Measurements from ENCODE around the gene TRIM14. TPM values are rescaled to one million over a fixed set of nuclear protein-coding genes. Genes with fewer than 3 reads are reported as not detected.

The TRIM14 gene
- total RNA-seq, 2 experiments from 2014 or later = 23.5 to 23.6 TPM

DNA sequence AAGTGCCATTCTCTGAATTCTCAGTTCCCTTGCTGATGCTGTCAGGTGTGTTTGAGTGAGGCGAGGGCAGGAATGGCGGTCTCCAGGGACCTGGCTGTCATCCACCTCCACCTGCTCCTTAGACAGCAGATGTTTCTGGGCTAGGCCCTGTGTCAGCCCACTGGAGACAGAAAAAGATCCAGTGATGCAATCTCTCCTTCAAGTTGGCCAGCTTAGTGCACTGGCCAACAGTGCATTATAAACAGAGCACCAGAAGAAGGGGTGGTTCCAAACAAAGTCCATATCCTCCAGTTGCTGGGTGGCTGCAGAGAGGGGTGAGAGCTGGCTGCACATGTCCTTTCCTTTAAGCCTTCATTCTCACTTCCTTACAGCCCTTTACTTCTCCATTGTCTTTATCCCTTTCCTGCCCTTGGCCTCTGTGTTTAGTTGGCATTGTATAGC, 35.9 kb downstream of the TRIM14 start:
- H3K27ac Mint-ChIP-seq = peak overlapping the region; percentile 69
- no peaks in the 10 kb centered on the region for H3K9me3 Mint-ChIP-seq
- H3K4me3 Mint-ChIP-seq = no peak overlapping the region
- intact Hi-C loops (cut with DNase I, micrococcal nuclease) = no loop called here
- H3K36me3 ChIP-seq (ENCODE audit: insufficient read depth, low read length) = peaks cover 81% of the 10 kb centered on the region
- TF ChIP-seq, protein P1, sequence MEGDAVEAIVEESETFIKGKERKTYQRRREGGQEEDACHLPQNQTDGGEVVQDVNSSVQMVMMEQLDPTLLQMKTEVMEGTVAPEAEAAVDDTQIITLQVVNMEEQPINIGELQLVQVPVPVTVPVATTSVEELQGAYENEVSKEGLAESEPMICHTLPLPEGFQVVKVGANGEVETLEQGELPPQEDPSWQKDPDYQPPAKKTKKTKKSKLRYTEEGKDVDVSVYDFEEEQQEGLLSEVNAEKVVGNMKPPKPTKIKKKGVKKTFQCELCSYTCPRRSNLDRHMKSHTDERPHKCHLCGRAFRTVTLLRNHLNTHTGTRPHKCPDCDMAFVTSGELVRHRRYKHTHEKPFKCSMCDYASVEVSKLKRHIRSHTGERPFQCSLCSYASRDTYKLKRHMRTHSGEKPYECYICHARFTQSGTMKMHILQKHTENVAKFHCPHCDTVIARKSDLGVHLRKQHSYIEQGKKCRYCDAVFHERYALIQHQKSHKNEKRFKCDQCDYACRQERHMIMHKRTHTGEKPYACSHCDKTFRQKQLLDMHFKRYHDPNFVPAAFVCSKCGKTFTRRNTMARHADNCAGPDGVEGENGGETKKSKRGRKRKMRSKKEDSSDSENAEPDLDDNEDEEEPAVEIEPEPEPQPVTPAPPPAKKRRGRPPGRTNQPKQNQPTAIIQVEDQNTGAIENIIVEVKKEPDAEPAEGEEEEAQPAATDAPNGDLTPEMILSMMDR (IDR thresholded peaks at IDR 0.05) = no peak
- H3K4me1 Mint-ChIP-seq (ENCODE audit: low read depth) = peaks cover 53% of the 10 kb centered on the region
- peaks cover 14% of the 10 kb centered on the region for H3K4me1 ChIP-seq (ENCODE audit: insufficient read depth, low read length)
- H3K27me3 ChIP-seq (ENCODE audit: control insufficient read depth in 1 of 2, insufficient read depth in 2 of 2, low read length in 2 of 2) = no peaks in the 10 kb centered on the region
- DNase-seq (no peak), ATAC-seq (ENCODE audit: poor library complexity) (no peak)
- no peaks in the 10 kb centered on the region for H3K9me3 ChIP-seq (ENCODE audit: control insufficient read depth in 1 of 2, insufficient read depth in 1 of 2, low read length in 2 of 2)
- H3K27me3 Mint-ChIP-seq = no peaks in the 10 kb centered on the region
- H3K4me3 ChIP-seq (ENCODE audit: low read length) = no peak overlapping the region
- POLR2A ChIA-PET = no interaction called here
- CTCF ChIA-PET = no interaction called here
- H3K27ac ChIP-seq (ENCODE audit: low read depth in 1 of 2, low read length in 2 of 2) = no peak overlapping the region
- peaks cover 90% of the 10 kb centered on the region for H3K36me3 Mint-ChIP-seq (ENCODE audit: low read depth)

DNA sequence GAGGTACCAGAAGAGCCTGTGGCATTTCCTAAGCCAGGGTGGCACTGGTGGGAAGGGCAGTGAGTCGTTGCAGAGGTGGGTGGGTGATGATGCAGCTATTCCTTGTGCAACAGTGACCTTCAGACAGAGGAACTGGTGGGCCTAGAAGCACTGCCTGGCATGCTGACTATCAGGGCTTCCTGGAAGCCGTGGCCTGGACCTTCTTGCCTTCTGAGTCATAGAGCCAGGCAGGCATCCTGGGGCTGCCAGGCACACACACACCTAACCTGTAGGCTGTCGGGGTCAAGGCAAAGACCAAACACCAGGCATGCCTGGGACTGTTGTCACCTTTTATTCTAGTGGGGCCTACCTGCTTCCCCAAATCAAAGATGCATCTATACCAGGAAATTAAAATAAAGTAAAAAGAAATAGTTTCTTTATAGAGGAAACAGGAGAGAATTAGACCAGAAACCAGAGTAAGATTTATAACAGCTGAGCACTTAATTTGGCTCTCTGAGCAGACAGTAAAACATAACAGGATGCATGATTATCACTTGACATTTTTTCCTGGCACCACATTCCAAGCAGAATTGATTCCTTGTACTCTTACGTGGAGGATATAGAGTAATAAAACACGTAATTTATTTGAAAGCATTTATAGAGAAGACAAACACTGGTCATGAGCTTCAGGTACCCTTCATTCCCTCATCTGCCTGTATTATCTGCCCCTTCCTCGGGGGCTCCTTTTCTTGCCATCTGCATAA, 37.4 kb downstream of the TRIM14 start:
- peak in 3 of 14 experiments; percentile 15 to 52 (median 44) for DNase-seq
- peak overlapping the region; percentile 69 for H3K27ac Mint-ChIP-seq
- ChIA-PET CTCF (no interaction called here), POLR2A (interaction anchor here (1.6 kb wide), 1 partner anchor 24 kb away, joined by 4 read pairs; no protein-coding TSS in a partner anchor)
- H3K4me1 Mint-ChIP-seq (ENCODE audit: low read depth) = peaks cover 61% of the 10 kb centered on the region
- H3K36me3 Mint-ChIP-seq (ENCODE audit: low read depth) = peaks cover 91% of the 10 kb centered on the region
- no peaks in the 10 kb centered on the region for H3K9me3 Mint-ChIP-seq
- H3K4me1 ChIP-seq (ENCODE audit: insufficient read depth, low read length) = peaks cover 16% of the 10 kb centered on the region
- H3K27ac ChIP-seq (ENCODE audit: low read depth in 1 of 2, low read length in 2 of 2) = peak overlapping the region in 1 of 2 donors; percentile 9
- H3K36me3 ChIP-seq (ENCODE audit: insufficient read depth, low read length) = peaks cover 81% of the 10 kb centered on the region
- H3K9me3 ChIP-seq (ENCODE audit: control insufficient read depth in 1 of 2, insufficient read depth in 1 of 2, low read length in 2 of 2) = no peaks in the 10 kb centered on the region
- intact Hi-C loops (cut with DNase I, micrococcal nuclease) = no loop called here
- no peaks in the 10 kb centered on the region for H3K27me3 ChIP-seq (ENCODE audit: control insufficient read depth in 1 of 2, insufficient read depth in 2 of 2, low read length in 2 of 2)
- ATAC-seq (ENCODE audit: poor library complexity) = no peak
- H3K27me3 Mint-ChIP-seq = no peaks in the 10 kb centered on the region
- H3K4me3 ChIP-seq (ENCODE audit: low read length) = no peak overlapping the region
- TF ChIP-seq, protein P1 (IDR thresholded peaks at IDR 0.05) = no peak
- H3K4me3 Mint-ChIP-seq = no peak overlapping the region

DNA sequence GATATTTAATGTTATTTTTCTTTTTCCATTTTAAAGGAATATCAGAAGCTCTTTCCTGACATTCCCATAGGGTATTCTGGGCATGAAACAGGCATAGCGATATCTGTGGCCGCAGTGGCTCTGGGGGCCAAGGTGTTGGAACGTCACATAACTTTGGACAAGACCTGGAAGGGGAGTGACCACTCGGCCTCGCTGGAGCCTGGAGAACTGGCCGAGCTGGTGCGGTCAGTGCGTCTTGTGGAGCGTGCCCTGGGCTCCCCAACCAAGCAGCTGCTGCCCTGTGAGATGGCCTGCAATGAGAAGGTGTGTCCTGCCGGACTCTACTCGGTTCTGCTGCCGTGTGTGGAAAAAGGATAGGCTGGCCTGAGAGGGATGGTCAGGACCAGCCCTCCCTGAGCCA, 38.2 kb downstream of the TRIM14 start:
- ChIA-PET POLR2A (interaction anchor here (0.6 to 1.6 kb wide), 2 partner anchors 12 to 24 kb away, joined by 3 to 4 read pairs; no protein-coding TSS in a partner anchor), CTCF (no interaction called here)
- H3K27ac Mint-ChIP-seq = peak overlapping the region; percentile 69
- no peak overlapping the region for H3K4me3 Mint-ChIP-seq
- DNase-seq (peak in 1 of 14 experiments; percentile 29), ATAC-seq (ENCODE audit: poor library complexity) (no peak)
- peaks cover 72% of the 10 kb centered on the region for H3K36me3 ChIP-seq (ENCODE audit: insufficient read depth, low read length)
- peaks cover 25% of the 10 kb centered on the region for H3K4me1 ChIP-seq (ENCODE audit: insufficient read depth, low read length)
- H3K9me3 Mint-ChIP-seq = no peaks in the 10 kb centered on the region
- intact Hi-C loops (cut with DNase I, micrococcal nuclease) = no loop called here
- H3K4me1 Mint-ChIP-seq (ENCODE audit: low read depth) = peaks cover 62% of the 10 kb centered on the region
- no peaks in the 10 kb centered on the region for H3K27me3 Mint-ChIP-seq
- H3K4me3 ChIP-seq (ENCODE audit: low read length) = no peak overlapping the region
- H3K9me3 ChIP-seq (ENCODE audit: control insufficient read depth in 1 of 2, insufficient read depth in 1 of 2, low read length in 2 of 2) = no peaks in the 10 kb centered on the region
- no peak overlapping the region for H3K27ac ChIP-seq (ENCODE audit: low read depth in 1 of 2, low read length in 2 of 2)
- H3K36me3 Mint-ChIP-seq (ENCODE audit: low read depth) = peaks cover 86% of the 10 kb centered on the region
- H3K27me3 ChIP-seq (ENCODE audit: control insufficient read depth in 1 of 2, insufficient read depth in 2 of 2, low read length in 2 of 2) = no peaks in the 10 kb centered on the region
- TF ChIP-seq, protein P1 (IDR thresholded peaks at IDR 0.05) = no peak

Measured in CD4-positive, alpha-beta T cell (primary cell).